OCI-LY1 (cell line): ENCODE data around the gene CLN6.

Experiments
- CTCF ChIP-seq: fragments of 200-600 bp; sonication (generic), shearing (Covaris generic); IDR thresholded peaks from 2 replicates; pipeline ENCODE4 v1.5.1; 2017; ENCODE audit warnings: mild to moderate bottlenecking, antibody characterized with exemption, low read length, moderate library complexity, mixed read lengths
- EZH2 ChIP-seq: fragments of 200-600 bp; sonication (generic), shearing (Covaris generic); IDR thresholded peaks from 2 replicates; pipeline ENCODE4 v1.8.0; 2017; ENCODE audit warnings: borderline replicate concordance, mixed run types, mild to moderate bottlenecking, antibody characterized with exemption, low read length, moderate library complexity, mixed read lengths

- TF ChIP-seq EZH2 (no peak), CTCF (no peak)
Observed at GRCh38 chr15:68201153-68201878, 28.2 kb downstream of the CLN6 start.
